IPS-18a (cell line): Measurements from ENCODE around the gene ABCC10.

Experiments used
- H3K27ac ChIP-seq: one replicate; pipeline ENCODE4 v1.5.1; 2013; ENCODE audit warnings: low read length
- H3K27me3 ChIP-seq: one replicate; pipeline ENCODE4 v1.6.1; 2013; ENCODE audit warnings: mild to moderate bottlenecking, low read length; ENCODE audit not compliant: control insufficient read depth, insufficient read depth
- H3K36me3 ChIP-seq: one replicate; pipeline ENCODE4 v1.6.1; 2013; ENCODE audit warnings: low read depth, low read length; ENCODE audit not compliant: control insufficient read depth
- H3K4me1 ChIP-seq: one replicate; pipeline ENCODE4 v1.6.1; 2013; ENCODE audit warnings: low read depth, low read length; ENCODE audit not compliant: control insufficient read depth
- H3K4me3 ChIP-seq: one replicate; pipeline ENCODE4 v1.5.1; 2013; ENCODE audit warnings: low read length
- H3K9ac ChIP-seq: one replicate; pipeline ENCODE4 v1.6.1; 2013; ENCODE audit warnings: mild to moderate bottlenecking, low read length, moderate library complexity
- H3K9me3 ChIP-seq: one replicate; pipeline ENCODE4 v1.6.1; 2013; ENCODE audit warnings: low read depth, low read length; ENCODE audit not compliant: control insufficient read depth

The ABCC10 gene

DNA sequence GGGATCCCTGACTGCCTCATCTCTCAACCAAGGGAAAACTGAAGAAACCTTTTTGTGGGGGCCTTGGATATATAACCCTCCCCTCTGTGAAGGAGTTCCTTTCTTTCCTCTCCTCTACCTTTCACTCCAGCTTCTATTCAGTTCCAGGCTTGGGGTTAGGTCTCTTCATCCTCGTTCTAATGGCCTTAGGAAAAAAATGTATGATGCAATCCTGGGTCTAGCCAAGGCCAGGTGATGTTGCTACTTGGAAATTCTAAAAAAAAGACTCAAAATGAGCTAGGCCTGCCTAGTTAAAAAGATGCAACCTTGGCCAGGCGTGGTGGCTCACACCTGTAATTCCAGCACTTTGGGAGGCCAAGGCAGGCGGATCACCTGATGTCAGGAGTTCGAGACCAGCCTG, 7.6 kb downstream of the ABCC10 start:
- Histone ChIP-seq H3K4me3 (no peak overlapping the region), H3K36me3 (peaks cover 4% of the 10 kb centered on the region), H3K9ac (no peak overlapping the region), H3K27ac (no peak overlapping the region), H3K27me3 (no peaks in the 10 kb centered on the region), H3K4me1 (no peaks in the 10 kb centered on the region), H3K9me3 (no peaks in the 10 kb centered on the region)

GRCh38 chr6:43435682-43436437, 8.5 kb downstream of the ABCC10 start:
- no peak overlapping the region for H3K9ac ChIP-seq
- no peaks in the 10 kb centered on the region for H3K9me3 ChIP-seq
- no peaks in the 10 kb centered on the region for H3K4me1 ChIP-seq
- peaks cover 4% of the 10 kb centered on the region for H3K36me3 ChIP-seq
- no peak overlapping the region for H3K4me3 ChIP-seq
- no peaks in the 10 kb centered on the region for H3K27me3 ChIP-seq
- no peak overlapping the region for H3K27ac ChIP-seq

DNA sequence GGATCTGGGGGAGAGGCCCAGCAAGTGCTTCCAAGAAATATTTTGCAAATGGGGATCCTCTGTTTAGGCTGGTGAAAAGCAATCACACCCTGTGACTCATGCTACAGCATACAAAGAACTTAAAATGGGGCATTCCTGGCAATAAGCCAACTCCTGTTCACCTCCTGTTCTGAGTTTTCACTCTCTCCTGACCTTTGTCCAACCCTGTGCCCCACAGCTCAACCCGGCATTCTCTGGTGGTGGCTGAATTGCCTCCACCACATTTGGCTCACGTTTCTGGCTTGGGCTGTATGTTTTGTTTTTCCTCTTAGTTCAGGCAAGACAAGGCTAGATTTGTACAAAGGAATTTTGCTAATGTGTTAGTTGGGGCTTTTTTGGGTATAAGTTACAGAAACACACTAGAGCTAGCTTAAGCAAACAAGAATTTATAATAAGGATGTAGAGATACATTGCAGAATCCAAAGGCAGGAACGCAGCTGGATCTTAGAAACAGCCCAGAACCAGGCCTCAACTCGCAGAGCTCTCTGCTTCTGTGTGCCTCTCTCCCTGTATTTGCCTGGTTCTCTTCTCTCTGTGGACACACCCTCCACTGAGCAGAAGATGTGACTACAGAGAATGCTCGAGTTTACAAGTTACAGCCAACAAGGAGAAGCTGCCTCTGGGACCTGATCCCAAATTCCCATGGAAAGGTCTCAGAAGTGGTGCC, 9.4 kb downstream of the ABCC10 start:
- no peaks in the 10 kb centered on the region for H3K4me1 ChIP-seq
- H3K9me3 ChIP-seq: no peaks in the 10 kb centered on the region
- no peak overlapping the region for H3K9ac ChIP-seq
- no peaks in the 10 kb centered on the region for H3K27me3 ChIP-seq
- H3K36me3 ChIP-seq: peaks cover 7% of the 10 kb centered on the region
- no peak overlapping the region for H3K4me3 ChIP-seq
- H3K27ac ChIP-seq: no peak overlapping the region

DNA sequence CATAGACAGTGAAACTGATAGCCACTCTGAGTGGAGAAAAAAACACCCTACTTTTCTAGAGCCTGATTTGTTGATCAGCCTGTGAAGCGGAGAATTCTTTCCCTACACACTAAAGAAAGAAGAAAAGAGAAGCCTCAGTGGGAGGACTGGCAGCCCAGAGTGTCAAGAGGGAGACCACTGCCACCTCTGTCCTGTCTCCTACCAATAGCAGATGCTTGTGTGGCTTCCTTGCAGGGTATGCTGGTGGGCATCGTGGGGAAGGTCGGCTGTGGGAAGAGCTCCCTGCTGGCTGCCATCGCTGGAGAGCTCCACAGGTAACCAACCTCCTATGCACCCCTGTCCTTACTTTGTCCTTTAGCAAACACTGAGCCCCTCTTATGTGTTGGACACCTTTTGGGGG, 10.4 kb downstream of the ABCC10 start:
- peaks cover 8% of the 10 kb centered on the region for H3K36me3 ChIP-seq
- H3K27me3 ChIP-seq: no peaks in the 10 kb centered on the region
- no peak overlapping the region for H3K27ac ChIP-seq
- no peak overlapping the region for H3K9ac ChIP-seq
- H3K4me1 ChIP-seq: no peaks in the 10 kb centered on the region
- no peaks in the 10 kb centered on the region for H3K9me3 ChIP-seq
- H3K4me3 ChIP-seq: no peak overlapping the region

GRCh38 chr6:43442935-43443334, 15.6 kb downstream of the ABCC10 start:
- peaks cover 17% of the 10 kb centered on the region for H3K36me3 ChIP-seq
- no peak overlapping the region for H3K27ac ChIP-seq
- H3K4me1 ChIP-seq: no peaks in the 10 kb centered on the region
- H3K27me3 ChIP-seq: no peaks in the 10 kb centered on the region
- no peak overlapping the region for H3K4me3 ChIP-seq
- no peak overlapping the region for H3K9ac ChIP-seq
- no peaks in the 10 kb centered on the region for H3K9me3 ChIP-seq

- Histone ChIP-seq H3K9me3 (no peaks in the 10 kb centered on the region), H3K4me1 (no peaks in the 10 kb centered on the region), H3K9ac (no peak overlapping the region), H3K27ac (no peak overlapping the region), H3K27me3 (no peaks in the 10 kb centered on the region), H3K36me3 (peaks cover 20% of the 10 kb centered on the region), H3K4me3 (no peak overlapping the region)
Measured at GRCh38 chr6:43444036-43444435, 16.7 kb downstream of the ABCC10 start.

DNA sequence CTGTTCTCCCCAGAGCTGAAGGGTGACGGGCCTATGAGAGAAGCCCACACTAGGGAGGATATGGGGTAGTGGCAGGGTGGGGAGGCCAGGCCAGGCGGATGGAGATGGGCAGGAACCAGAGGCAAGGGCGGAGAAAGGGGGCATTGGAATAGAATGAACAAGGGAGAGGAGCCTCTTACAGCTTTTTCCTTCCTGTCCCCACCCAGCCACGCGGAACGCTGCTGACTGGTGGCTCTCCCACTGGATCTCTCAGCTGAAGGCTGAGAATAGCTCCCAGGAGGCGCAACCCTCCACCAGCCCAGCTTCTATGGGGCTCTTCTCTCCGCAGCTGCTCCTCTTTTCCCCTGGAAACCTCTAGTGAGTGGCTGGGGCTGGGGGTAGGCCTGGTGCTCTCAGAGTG, 17.2 kb downstream of the ABCC10 start:
- no peak overlapping the region for H3K4me3 ChIP-seq
- H3K27me3 ChIP-seq: no peaks in the 10 kb centered on the region
- peaks cover 23% of the 10 kb centered on the region for H3K36me3 ChIP-seq
- H3K9ac ChIP-seq: no peak overlapping the region
- no peaks in the 10 kb centered on the region for H3K9me3 ChIP-seq
- H3K27ac ChIP-seq: no peak overlapping the region
- H3K4me1 ChIP-seq: no peaks in the 10 kb centered on the region

GRCh38 chr6:43445576-43445975, 18.2 kb downstream of the ABCC10 start:
- no peak overlapping the region for H3K9ac ChIP-seq
- H3K36me3 ChIP-seq: peaks cover 31% of the 10 kb centered on the region
- H3K27me3 ChIP-seq: no peaks in the 10 kb centered on the region
- no peak overlapping the region for H3K27ac ChIP-seq
- H3K9me3 ChIP-seq: no peaks in the 10 kb centered on the region
- no peaks in the 10 kb centered on the region for H3K4me1 ChIP-seq
- H3K4me3 ChIP-seq: no peak overlapping the region

DNA sequence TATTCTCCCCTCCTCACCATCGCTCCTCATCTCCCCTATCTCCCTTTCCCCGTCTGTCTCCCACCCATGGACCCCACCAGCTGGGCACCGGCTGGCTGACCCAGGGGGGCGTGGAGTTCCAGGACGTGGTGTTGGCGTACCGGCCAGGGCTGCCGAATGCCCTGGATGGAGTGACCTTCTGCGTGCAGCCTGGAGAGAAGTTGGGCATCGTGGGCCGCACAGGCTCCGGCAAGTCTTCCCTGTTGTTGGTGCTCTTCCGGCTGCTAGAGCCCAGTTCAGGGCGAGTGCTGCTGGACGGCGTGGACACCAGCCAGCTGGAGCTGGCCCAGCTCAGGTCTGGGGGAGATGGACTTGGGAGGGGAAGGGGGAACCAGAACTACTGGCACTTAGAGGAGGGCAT, 20.3 kb downstream of the ABCC10 start:
- peaks cover 27% of the 10 kb centered on the region for H3K36me3 ChIP-seq
- no peak overlapping the region for H3K4me3 ChIP-seq
- H3K9me3 ChIP-seq: no peaks in the 10 kb centered on the region
- H3K27me3 ChIP-seq: no peaks in the 10 kb centered on the region
- H3K9ac ChIP-seq: no peak overlapping the region
- no peaks in the 10 kb centered on the region for H3K4me1 ChIP-seq
- H3K27ac ChIP-seq: no peak overlapping the region

DNA sequence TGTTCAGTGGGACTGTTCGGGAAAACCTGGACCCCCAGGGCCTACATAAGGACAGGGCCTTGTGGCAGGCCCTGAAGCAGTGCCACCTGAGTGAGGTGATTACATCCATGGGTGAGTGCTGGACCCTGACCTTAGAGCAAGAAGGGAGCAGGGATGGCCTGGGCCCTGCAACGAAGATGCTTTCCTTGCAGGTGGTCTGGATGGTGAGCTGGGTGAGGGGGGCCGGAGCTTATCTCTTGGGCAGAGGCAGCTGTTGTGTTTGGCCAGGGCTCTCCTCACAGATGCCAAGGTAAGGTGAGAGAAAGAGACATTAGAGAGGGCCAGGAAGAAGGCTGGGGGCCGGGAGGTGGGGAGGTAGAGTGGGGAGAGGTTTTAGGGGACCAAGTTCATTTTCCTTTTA, 21.6 kb downstream of the ABCC10 start:
- H3K4me3 ChIP-seq: no peak overlapping the region
- peaks cover 25% of the 10 kb centered on the region for H3K36me3 ChIP-seq
- H3K4me1 ChIP-seq: no peaks in the 10 kb centered on the region
- no peak overlapping the region for H3K9ac ChIP-seq
- no peak overlapping the region for H3K27ac ChIP-seq
- peaks cover 3% of the 10 kb centered on the region for H3K27me3 ChIP-seq
- no peaks in the 10 kb centered on the region for H3K9me3 ChIP-seq

DNA sequence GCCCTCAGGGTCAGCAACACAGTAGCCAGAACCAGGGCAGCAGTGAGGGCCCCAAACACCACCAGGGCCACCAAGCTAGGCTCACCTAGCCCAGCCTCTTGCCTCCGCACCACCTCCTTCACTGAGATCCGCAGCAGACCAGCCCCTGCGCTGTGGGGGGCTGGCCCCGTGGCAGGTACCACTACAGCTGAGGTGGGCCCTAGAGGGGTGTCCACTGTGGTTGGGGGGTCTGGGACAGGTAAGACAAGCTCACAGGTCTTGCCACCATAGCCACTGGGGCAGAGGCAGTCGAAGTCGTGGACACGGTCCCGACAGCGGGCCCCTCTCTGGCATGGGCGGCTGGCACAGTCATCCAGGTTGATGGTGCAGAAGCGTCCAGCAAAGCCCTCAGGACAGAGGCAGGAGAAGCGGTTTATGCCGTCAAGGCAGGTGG, 23.4 kb downstream of the ABCC10 start:
- no peaks in the 10 kb centered on the region for H3K4me1 ChIP-seq
- H3K36me3 ChIP-seq: peaks cover 21% of the 10 kb centered on the region
- no peaks in the 10 kb centered on the region for H3K9me3 ChIP-seq
- no peak overlapping the region for H3K9ac ChIP-seq
- no peak overlapping the region for H3K4me3 ChIP-seq
- H3K27ac ChIP-seq: no peak overlapping the region
- peaks cover 19% of the 10 kb centered on the region for H3K27me3 ChIP-seq

GRCh38 chr6:43451348-43451747, 24.0 kb downstream of the ABCC10 start:
- Histone ChIP-seq H3K4me1 (peaks cover 4% of the 10 kb centered on the region), H3K4me3 (no peak overlapping the region), H3K27ac (no peak overlapping the region), H3K36me3 (peaks cover 21% of the 10 kb centered on the region), H3K27me3 (peaks cover 25% of the 10 kb centered on the region), H3K9ac (no peak overlapping the region), H3K9me3 (no peaks in the 10 kb centered on the region)
